ENCODE results near the gene COL26A1. TPM values are rescaled to one million over a fixed set of nuclear protein-coding genes. Genes with fewer than 3 reads are reported as not detected.

COL26A1 gene
- polyA plus RNA-seq, 1 donor from 2014 or later = 36.6 TPM

DNA sequence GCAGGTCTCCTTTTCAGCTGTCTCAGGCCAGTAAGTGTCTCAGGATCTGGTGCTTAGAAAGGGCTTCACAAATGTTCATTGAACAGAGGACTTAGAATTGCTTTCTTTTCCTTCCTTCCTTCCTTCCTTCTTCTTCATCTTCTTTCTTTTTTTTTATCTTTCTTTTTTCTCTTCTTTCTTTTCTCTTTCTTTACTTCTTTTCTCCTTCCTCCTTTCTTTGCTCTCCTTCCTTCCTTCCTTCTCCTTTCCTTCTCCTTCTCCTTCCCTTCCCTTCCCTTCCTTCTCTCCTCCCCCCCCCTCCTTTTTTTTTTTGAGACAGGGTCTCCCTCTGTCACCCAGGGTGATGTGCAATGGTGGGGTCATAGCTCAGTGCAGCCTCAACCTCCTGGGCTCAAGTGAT, 34.6 kb downstream of the COL26A1 start:
- Histone ChIP-seq H3K36me3 (ENCODE audit: insufficient read depth, low read length) (no peaks in the 10 kb centered on the region), H2AFZ (ENCODE audit: low read depth, low read length) (no peak overlapping the region), H3K79me2 (replicated peaks; ENCODE audit: insufficient read depth, low read length) (no peaks in the 10 kb centered on the region), H3K27ac (ENCODE audit: low read length) (no peak overlapping the region), H3F3A (ENCODE audit: insufficient read depth, low read length, poor library complexity, severe bottlenecking) (no peaks in the 10 kb centered on the region), H3K9ac (ENCODE audit: low read length) (no peak overlapping the region), H3K4me2 (ENCODE audit: low read length) (no peak overlapping the region), H3K27me3 (ENCODE audit: insufficient read depth, low read depth, low read length) (no peaks in the 10 kb centered on the region), H3K9me3 (ENCODE audit: low read length) (no peaks in the 10 kb centered on the region), H3K4me3 (ENCODE audit: low read length) (no peak overlapping the region), H4K20me1 (ENCODE audit: insufficient read depth) (no peaks in the 10 kb centered on the region), H3K9me2 (ENCODE audit: insufficient read depth, low read length) (no peaks in the 10 kb centered on the region)
- TF ChIP-seq MXI1 (conservative IDR thresholded peaks at IDR 0.05; ENCODE audit: poor library complexity, severe bottlenecking) (no peak), EZH2 (IDR thresholded peaks at IDR 0.05; ENCODE audit: borderline replicate concordance, insufficient read depth, low read length, poor library complexity, severe bottlenecking) (no peak), POLR2AphosphoS5 (IDR thresholded peaks at IDR 0.05) (no peak), RAD21 (conservative IDR thresholded peaks at IDR 0.05) (no peak), TAF1 (IDR thresholded peaks at IDR 0.05; ENCODE audit: low read depth) (no peak), EP300 (conservative IDR thresholded peaks at IDR 0.05; ENCODE audit: poor library complexity, severe bottlenecking) (no peak), SMC3 (conservative IDR thresholded peaks at IDR 0.05; ENCODE audit: poor library complexity) (no peak)
- TF ChIP-seq, protein P1, sequence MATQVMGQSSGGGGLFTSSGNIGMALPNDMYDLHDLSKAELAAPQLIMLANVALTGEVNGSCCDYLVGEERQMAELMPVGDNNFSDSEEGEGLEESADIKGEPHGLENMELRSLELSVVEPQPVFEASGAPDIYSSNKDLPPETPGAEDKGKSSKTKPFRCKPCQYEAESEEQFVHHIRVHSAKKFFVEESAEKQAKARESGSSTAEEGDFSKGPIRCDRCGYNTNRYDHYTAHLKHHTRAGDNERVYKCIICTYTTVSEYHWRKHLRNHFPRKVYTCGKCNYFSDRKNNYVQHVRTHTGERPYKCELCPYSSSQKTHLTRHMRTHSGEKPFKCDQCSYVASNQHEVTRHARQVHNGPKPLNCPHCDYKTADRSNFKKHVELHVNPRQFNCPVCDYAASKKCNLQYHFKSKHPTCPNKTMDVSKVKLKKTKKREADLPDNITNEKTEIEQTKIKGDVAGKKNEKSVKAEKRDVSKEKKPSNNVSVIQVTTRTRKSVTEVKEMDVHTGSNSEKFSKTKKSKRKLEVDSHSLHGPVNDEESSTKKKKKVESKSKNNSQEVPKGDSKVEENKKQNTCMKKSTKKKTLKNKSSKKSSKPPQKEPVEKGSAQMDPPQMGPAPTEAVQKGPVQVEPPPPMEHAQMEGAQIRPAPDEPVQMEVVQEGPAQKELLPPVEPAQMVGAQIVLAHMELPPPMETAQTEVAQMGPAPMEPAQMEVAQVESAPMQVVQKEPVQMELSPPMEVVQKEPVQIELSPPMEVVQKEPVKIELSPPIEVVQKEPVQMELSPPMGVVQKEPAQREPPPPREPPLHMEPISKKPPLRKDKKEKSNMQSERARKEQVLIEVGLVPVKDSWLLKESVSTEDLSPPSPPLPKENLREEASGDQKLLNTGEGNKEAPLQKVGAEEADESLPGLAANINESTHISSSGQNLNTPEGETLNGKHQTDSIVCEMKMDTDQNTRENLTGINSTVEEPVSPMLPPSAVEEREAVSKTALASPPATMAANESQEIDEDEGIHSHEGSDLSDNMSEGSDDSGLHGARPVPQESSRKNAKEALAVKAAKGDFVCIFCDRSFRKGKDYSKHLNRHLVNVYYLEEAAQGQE (IDR thresholded peaks at IDR 0.05; ENCODE audit: borderline replicate concordance) = no peak
- TF ChIP-seq, protein P2, sequence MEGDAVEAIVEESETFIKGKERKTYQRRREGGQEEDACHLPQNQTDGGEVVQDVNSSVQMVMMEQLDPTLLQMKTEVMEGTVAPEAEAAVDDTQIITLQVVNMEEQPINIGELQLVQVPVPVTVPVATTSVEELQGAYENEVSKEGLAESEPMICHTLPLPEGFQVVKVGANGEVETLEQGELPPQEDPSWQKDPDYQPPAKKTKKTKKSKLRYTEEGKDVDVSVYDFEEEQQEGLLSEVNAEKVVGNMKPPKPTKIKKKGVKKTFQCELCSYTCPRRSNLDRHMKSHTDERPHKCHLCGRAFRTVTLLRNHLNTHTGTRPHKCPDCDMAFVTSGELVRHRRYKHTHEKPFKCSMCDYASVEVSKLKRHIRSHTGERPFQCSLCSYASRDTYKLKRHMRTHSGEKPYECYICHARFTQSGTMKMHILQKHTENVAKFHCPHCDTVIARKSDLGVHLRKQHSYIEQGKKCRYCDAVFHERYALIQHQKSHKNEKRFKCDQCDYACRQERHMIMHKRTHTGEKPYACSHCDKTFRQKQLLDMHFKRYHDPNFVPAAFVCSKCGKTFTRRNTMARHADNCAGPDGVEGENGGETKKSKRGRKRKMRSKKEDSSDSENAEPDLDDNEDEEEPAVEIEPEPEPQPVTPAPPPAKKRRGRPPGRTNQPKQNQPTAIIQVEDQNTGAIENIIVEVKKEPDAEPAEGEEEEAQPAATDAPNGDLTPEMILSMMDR (IDR thresholded peaks at IDR 0.05; ENCODE audit: poor library complexity, severe bottlenecking) = no peak

DNA sequence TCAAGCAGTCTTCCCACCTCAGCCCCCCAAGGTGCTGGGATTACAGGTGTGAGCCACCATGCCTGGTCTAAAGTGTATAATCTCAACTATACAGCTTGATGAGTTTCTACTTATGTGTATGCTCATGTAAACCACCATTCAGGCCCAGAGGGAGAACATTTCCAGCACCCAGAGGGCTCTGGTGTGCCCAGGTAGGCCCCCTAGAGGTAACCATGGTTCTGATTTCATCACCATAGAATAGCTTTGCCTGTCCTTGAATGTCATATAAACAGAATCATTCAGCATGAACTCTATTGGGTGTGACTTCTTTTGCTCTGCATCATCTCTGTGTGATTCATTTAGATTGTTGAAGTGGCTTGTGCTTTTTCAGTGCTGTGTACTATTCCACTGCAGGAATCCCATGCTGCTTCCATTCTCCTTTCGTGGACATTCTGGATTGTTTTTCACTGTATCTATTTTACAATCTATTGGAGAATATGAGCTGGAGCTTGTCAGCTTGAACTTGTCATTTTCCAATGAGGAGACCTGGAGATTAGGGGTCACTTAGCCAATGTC, 35.2 kb downstream of the COL26A1 start:
- no peak overlapping the region for H2AFZ ChIP-seq (ENCODE audit: low read depth, low read length)
- no peaks in the 10 kb centered on the region for H3F3A ChIP-seq (ENCODE audit: insufficient read depth, low read length, poor library complexity, severe bottlenecking)
- no peak overlapping the region for H3K4me2 ChIP-seq (ENCODE audit: low read length)
- TF ChIP-seq, protein P1 (IDR thresholded peaks at IDR 0.05; ENCODE audit: borderline replicate concordance) = no peak
- no peak for TF ChIP-seq MXI1 (conservative IDR thresholded peaks at IDR 0.05; ENCODE audit: poor library complexity, severe bottlenecking)
- TF ChIP-seq RAD21 (conservative IDR thresholded peaks at IDR 0.05) = no peak
- no peak for TF ChIP-seq TAF1 (IDR thresholded peaks at IDR 0.05; ENCODE audit: low read depth)
- TF ChIP-seq EP300 (conservative IDR thresholded peaks at IDR 0.05; ENCODE audit: poor library complexity, severe bottlenecking) = no peak
- no peak for TF ChIP-seq POLR2AphosphoS5 (IDR thresholded peaks at IDR 0.05)
- no peak for TF ChIP-seq SMC3 (conservative IDR thresholded peaks at IDR 0.05; ENCODE audit: poor library complexity)
- TF ChIP-seq, protein P2 (IDR thresholded peaks at IDR 0.05; ENCODE audit: poor library complexity, severe bottlenecking) = no peak
- TF ChIP-seq EZH2 (IDR thresholded peaks at IDR 0.05; ENCODE audit: borderline replicate concordance, insufficient read depth, low read length, poor library complexity, severe bottlenecking) = no peak
- H3K4me3 ChIP-seq (ENCODE audit: low read length) = no peak overlapping the region
- no peaks in the 10 kb centered on the region for H3K9me3 ChIP-seq (ENCODE audit: low read length)
- no peaks in the 10 kb centered on the region for H3K36me3 ChIP-seq (ENCODE audit: insufficient read depth, low read length)
- H3K9ac ChIP-seq (ENCODE audit: low read length) = no peak overlapping the region
- H4K20me1 ChIP-seq (ENCODE audit: insufficient read depth) = no peaks in the 10 kb centered on the region
- no peak overlapping the region for H3K27ac ChIP-seq (ENCODE audit: low read length)
- no peaks in the 10 kb centered on the region for H3K79me2 ChIP-seq (replicated peaks; ENCODE audit: insufficient read depth, low read length)
- H3K9me2 ChIP-seq (ENCODE audit: insufficient read depth, low read length) = no peaks in the 10 kb centered on the region
- no peaks in the 10 kb centered on the region for H3K27me3 ChIP-seq (ENCODE audit: insufficient read depth, low read depth, low read length)

Measured in neural cell (in vitro differentiated cells).